Skin epidermis (tissue), 12 donors: ENCODE results near the gene NPAS1.
"Not testable (repeated sequence)": the region's sequence is repeated elsewhere in the genome, so short reads cannot be mapped to it uniquely, and the experiment has no call there.

Experiments used
- H3K27ac ChIP-seq, 21 experiments: fragments of 200-600 bp; sonication (generic) in 11 of 21; one replicate each; pipeline ENCODE4 v1.5.0; 2020; ENCODE audit warnings: mild to moderate bottlenecking in 3 of 21, inconsistent platforms in 2 of 21, moderate library complexity in 2 of 21
- H3K4me3 ChIP-seq, 7 experiments: fragments of 200-600 bp; sonication (generic) in 2 of 7; one replicate each; pipeline ENCODE4 v1.5.0; 2020; ENCODE audit warnings: inconsistent platforms in 2 of 7, mild to moderate bottlenecking in 2 of 7, moderate library complexity in 1 of 7

NPAS1 gene

DNA sequence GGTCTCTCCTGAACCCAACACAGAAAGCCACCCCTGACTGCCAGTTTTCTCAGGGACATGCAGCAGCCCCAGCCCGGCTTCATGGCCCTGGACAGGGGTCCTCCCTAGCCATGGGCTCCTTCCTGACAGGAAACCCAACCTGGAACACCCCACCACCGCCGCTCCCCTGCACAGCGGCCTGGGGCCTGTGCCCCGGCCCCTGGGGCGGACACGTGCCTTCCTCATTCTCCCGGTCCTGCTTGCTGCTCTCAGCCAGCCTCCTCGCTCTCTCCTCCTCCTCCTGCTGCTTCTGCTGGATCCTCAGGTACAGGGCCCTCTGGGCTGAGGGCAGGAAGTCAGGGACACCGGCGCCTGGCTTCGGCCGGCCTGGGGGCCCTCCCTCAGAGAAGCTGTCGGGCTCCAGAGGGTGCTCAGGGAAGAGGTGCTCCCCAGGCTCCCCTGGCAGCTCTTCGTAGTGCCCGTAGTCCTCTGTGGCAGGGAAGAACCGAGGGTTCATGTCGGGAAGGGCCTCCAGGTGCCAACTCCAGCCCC, 49.3 kb downstream of the NPAS1 start:
- no peak overlapping the region for H3K4me3 ChIP-seq
- no peak overlapping the region for H3K27ac ChIP-seq

DNA sequence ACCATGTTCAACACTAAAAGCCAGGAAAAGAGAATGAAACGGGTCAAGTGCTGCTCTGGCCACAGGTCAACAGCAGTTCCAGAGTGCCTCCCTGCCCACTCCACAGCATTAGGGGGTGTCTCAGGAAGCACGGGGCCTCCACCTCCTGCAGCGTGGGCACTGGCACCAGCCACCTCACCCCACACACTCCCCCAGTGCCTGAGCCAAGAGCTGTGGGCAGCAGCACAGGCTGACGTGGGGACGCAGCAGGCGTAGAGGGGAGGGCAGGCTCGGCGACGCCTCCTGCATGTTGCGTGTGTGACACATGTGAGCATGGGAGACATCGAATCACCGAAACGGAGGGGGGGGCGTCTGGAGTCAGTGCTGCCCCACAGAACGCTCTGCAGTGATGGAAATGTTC, 50.2 kb downstream of the NPAS1 start:
- H3K27ac ChIP-seq = no peak overlapping the region

DNA sequence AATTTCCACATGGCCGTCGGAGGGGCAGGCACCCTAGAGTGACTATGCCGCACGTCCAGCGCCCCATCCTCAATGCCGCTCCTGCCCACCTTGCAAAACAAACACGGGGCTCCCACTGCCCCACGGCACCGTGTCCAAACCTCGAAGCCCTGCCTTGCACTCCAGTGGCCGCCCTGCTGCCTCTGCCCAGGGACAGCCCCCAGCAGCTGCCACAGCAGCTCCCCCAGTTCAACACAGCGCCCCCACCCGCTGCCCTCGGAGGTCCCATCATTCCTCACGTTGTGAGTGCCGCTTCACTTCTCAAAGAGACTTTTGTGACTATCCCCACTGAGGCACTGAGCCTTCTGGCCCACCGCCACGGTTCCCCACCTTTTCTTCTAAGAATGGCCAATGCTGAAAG, 51.1 kb downstream of the NPAS1 start:
- H3K27ac ChIP-seq = no peak overlapping the region
- no peak overlapping the region for H3K4me3 ChIP-seq

More for the DNA sequence above, 50.2 kb downstream of the NPAS1 start:
- no peak overlapping the region for H3K4me3 ChIP-seq

DNA sequence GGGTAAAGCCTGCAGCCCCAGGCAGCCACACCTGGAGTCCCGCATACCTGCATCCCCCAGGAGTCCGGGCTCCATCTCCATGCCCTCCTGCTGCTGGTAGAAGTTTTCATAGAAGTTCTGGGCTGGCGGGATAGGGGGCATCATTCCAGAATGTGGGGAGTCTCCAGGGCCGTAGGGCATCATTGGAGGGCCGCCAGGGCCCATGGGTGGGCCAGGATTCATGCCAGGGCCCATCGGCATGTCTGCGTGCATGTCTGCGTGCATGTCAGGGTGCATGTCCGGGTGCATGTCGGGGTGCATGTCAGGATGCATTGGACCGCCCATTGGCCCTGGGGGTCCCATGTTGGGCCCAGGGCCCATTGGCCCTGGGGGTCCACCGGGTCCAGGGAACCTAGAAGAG, 52.1 kb downstream of the NPAS1 start:
- Histone ChIP-seq H3K4me3 (no peak overlapping the region), H3K27ac (peak overlapping the region in 1 of 21 experiments; percentile 37)

DNA sequence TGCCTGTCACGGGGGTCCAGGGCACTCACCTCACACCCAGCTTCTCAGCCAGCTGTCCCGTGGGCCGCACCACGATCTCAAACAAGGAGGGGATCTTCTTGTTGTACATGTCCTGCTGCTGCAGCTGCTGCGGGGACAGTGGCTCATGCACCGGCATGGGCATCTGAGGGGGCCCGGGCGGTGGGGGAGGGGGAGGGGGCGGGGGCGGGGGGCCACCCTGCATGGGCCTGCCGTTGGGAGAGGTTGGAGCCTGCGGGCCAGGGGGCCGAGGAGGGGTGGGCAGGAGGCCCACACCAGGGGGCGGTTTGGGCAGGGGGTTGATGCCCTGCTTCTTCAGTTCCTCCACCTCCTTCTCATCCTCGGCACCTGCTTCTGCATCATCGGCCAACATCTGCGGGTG, 52.7 kb downstream of the NPAS1 start:
- no peak overlapping the region for H3K4me3 ChIP-seq

DNA sequence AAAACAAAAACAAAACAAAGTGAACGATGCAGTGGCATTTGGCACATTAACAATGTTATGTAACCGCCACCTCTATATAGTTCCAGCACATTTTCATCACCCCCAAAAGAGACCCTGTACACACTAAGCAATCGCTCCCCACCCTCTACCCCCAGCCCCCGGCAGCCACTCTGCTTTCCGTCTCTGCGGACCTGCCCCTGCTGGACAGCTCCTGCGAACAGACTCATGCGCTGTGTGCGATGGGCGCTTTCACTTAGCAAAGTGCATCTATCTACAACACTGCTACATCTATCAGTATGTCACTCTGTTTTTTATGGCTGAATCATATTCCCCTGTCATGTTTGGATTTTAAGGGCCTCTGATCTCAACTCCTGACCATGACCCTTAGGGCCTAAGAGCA, 53.9 kb downstream of the NPAS1 start:
- H3K27ac ChIP-seq = no peak overlapping the region
- H3K4me3 ChIP-seq = no peak overlapping the region

More for the DNA sequence above, 52.7 kb downstream of the NPAS1 start:
- peak overlapping the region in 1 of 21 experiments; percentile 37 for H3K27ac ChIP-seq

DNA sequence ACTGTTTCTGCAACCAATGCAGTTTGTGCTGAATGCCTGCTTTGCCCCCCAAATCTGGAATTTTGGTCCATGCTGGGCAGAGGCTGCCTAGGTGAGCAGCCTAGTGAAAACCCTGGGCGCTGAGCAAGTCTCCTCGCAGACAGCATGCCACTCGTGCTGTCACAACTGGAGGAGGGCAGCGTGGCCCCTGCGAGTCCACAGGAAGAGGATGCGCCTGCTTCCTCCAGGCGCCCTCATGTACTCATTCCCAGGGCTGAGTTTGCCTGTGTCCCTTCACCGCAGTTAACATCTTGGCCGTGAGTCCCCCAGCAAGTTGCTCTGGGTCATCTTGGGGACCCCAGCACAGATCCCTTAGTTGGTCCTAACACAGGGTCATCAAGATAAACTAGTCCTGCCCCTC, 55.0 kb downstream of the NPAS1 start:
- no peak overlapping the region for H3K27ac ChIP-seq

DNA sequence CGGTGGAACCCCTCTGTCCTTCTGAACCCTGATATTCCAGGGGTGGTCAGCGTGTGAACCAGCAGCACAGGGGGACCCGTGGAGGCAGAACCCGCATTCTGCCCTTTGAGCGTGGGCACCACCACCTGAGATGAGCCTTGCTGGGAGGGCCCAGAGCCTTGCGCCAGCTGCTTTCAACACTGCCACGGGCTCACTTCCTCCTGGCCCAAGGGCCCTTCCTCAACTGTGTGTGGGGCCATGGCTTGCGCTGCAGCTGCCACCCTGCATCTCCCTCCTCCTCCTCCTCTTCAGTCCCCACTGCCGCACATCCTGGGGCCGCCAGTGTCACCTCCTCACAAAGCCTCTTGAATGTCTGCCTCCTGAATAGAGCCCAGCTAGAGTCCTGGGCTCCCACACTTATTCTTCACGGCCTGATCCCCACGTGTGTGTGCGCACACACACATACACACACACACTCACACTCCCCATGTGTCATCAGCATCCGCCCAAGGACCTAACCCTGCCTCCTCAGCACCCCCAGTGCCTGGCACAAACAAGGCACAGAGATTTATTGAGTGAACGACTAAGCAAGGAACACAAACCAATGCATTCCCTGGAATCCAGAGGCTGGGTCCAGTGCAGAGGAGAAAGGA, 55.7 kb downstream of the NPAS1 start:
- H3K27ac ChIP-seq = peak overlapping the region in 1 of 21 experiments; percentile 2
- no peak overlapping the region for H3K4me3 ChIP-seq

More for the DNA sequence above, 55.0 kb downstream of the NPAS1 start:
- H3K4me3 ChIP-seq = no peak overlapping the region

DNA sequence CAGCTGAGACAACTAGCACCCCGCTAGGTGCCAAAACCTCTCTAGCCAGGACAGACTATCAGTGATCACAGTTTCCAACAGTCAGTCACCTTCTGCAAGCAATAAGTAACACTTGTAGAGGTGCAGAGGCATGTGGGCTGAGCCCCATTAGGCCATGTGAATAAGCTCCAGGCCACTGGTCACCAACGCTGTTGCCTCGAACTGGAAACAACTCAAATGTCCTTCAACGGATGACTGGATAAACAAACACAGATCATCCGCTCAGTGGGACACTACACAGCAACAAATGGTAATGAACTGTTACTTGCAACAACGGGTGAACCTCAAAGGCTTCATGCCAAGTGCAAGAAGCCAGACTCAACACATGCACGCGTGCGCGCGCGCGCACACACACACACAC, 56.3 kb downstream of the NPAS1 start:
- H3K4me3 ChIP-seq = no peak overlapping the region
- no peak overlapping the region for H3K27ac ChIP-seq

DNA sequence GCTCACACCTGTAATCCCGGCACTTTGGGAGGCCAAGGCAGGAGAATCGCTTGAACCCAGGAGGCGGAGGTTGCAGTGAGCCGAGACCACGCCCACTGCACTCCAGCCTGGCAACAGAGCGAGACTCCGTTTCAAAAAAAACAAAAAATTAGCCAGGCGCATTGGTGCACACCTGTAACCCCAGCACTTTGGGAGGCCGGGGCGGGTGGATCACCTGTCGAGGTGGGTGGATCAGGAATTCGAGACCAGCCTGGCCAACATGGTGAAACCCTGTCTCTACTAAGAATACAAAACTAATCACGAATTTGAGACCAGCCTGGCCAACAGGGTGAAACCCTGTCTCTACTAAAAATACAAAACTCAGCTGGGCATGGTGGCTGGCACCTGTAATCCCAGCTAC, 58.7 kb downstream of the NPAS1 start:
- not testable (repeated sequence) for H3K4me3 ChIP-seq, H3K27ac ChIP-seq

DNA sequence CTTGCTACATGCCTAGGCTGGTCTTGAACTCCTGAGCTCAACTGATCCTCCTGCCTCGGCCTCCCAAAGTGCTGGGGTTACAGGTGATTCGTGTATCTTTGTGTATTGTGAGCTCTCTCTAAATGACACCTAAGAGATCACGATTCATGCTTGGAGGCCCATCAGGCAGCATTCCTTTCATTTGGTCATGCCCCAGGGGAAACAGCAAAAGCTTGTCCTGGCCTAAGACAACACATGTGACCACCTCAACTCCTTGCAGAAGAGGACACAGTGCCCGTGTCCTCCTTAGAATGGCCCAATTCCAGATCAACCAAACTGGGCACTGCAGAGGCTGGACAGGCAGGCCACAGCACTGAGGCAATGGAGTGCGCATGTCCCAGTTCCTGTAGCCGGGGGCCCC, 61.5 kb downstream of the NPAS1 start:
- no peak overlapping the region for H3K4me3 ChIP-seq
- peak overlapping the region in 1 of 21 experiments; percentile 4 for H3K27ac ChIP-seq

DNA sequence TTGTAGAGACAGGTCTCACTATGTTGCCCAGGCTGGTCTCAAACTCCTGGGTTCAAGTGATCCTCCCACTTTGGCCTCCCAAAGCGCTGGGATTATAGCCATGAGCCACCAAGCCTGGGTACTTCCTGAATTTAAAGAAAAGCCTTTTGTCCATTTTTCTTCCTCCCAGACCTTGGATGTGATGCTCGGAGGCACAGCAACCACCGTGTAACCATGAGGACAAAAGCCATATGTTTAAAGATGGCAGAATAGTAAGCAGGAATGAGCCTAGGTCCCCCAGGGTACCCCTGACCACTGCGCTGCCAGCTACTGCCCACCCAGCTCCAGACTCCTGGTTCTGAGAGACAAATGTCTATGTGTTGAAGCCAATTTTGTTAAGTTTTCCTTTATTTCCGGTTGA, 62.9 kb downstream of the NPAS1 start:
- no peak overlapping the region for H3K4me3 ChIP-seq

DNA sequence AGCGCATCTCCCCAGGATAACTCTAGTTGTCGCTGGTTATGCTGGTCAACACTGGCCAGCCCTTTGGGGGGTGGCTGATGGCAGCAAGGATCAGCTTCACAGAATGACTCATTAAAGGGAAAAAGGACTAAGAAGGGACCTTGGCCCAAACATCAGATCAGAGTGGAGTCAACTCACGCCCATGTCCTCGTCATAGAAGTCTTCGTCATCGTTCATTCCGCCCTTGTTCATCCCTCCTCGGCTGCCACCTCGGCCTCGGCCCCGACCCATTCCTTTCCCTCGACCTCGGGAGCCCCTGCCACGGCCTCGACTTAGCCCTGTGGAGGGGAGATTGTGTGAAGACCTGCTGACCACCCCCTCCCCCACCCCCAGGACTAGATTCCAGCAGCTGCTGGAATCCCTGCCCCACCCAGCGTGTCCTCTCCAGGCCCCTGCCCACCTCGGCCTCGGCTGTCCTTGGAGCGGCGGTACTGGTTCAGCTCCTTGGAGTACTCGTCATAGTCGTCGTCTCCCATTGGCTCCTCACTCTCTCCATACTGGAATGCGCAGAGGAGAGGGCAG, 65.3 kb downstream of the NPAS1 start:
- H3K27ac ChIP-seq = no peak overlapping the region
- no peak overlapping the region for H3K4me3 ChIP-seq

More for the DNA sequence above, 62.9 kb downstream of the NPAS1 start:
- H3K27ac ChIP-seq = no peak overlapping the region

DNA sequence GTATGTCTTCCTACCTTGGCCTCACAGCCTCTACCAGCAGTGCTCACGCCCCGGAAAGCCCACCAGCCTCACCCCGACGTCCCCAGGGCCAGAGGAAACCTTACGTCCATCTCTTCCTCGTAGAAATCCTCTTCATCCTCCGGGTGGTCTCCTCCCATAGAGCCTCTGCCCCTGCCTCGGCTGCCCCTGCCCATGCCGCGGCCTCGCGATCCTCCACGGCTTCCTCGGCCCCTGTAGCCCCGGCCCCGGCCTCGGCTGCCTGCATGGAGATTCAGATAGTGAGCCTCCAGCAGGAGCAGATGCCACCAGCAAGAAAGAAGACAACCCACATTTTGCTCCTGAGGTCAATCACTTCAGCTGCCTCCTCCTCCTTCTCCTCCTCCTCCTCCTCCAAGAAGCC, 66.6 kb downstream of the NPAS1 start:
- H3K27ac ChIP-seq = peak overlapping the region in 1 of 21 experiments; percentile 34

DNA sequence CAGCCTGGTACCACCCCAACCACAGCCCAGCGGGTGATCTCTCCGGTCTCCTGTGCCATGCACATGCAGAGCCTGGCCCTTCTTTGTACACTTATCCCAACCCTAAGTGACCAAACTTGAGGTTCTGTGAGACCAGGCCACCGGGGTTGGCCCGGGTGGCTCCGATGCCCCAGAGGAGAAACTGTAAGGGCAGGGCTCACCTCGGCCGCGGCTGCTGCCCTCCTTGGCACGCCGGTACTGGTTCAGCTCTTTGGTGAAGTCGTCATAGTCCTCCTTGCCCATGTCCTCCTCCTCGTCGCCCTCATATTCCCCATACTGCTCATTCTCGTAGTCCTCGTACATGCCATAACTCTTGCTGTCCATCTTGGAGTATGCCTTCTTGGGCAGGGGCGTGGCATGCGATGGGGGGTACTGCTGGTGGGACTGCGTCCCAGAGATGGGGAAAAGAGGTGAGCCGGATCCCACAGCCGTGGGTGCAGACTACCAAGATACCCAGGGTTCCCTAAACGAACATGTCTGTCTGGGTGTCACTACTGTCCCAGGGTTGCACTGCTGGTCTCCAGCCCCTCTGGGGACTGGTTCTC, 70.2 kb downstream of the NPAS1 start:
- Histone ChIP-seq H3K27ac (peak overlapping the region in 1 of 21 experiments; percentile 11), H3K4me3 (no peak overlapping the region)

More for the DNA sequence above, 66.6 kb downstream of the NPAS1 start:
- no peak overlapping the region for H3K4me3 ChIP-seq

DNA sequence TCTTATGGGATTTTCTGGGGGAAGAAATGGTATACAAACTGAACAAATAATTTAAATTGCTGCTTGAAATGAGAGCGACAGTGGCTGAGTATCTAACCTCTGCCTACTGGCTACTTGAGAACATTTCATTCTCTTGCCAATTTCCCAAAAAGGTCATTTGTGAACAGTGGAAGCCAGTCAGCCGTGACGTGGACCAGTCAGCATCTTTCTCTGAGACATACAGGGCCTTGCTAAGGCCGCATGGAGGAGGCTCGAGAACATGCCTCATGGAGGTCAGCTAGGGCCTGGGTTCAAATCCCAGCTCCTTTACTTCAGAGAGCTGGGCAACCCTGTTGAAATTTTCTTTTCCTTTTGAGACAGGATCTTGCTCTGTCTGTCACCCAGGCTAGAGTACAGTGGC, 73.6 kb downstream of the NPAS1 start:
- peak overlapping the region in 14 of 21 experiments; percentile 73 to 97 (median 84) for H3K27ac ChIP-seq

DNA sequence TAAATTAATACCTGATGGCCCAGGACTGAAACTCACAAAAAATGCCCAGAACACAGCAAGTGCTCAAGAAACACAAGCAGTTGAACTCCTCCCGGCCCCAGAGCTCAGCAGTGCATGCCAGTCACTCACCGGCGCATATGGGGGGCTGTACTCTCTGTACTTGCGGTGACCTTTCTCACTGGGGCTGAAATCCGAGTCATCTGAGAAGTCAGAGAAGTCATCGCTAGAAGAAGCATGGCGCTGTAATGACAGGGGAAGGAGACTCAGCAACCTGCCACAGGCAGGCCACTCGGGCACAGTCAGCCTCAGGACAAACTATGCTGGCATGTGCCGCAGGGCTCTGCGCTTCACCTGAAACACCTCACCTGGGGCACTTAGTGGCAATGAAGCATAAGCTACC, 74.2 kb downstream of the NPAS1 start:
- Histone ChIP-seq H3K4me3 (no peak overlapping the region), H3K27ac (peak overlapping the region in 19 of 21 experiments; percentile 73 to 97 (median 84))

More for the DNA sequence above, 73.6 kb downstream of the NPAS1 start:
- no peak overlapping the region for H3K4me3 ChIP-seq

DNA sequence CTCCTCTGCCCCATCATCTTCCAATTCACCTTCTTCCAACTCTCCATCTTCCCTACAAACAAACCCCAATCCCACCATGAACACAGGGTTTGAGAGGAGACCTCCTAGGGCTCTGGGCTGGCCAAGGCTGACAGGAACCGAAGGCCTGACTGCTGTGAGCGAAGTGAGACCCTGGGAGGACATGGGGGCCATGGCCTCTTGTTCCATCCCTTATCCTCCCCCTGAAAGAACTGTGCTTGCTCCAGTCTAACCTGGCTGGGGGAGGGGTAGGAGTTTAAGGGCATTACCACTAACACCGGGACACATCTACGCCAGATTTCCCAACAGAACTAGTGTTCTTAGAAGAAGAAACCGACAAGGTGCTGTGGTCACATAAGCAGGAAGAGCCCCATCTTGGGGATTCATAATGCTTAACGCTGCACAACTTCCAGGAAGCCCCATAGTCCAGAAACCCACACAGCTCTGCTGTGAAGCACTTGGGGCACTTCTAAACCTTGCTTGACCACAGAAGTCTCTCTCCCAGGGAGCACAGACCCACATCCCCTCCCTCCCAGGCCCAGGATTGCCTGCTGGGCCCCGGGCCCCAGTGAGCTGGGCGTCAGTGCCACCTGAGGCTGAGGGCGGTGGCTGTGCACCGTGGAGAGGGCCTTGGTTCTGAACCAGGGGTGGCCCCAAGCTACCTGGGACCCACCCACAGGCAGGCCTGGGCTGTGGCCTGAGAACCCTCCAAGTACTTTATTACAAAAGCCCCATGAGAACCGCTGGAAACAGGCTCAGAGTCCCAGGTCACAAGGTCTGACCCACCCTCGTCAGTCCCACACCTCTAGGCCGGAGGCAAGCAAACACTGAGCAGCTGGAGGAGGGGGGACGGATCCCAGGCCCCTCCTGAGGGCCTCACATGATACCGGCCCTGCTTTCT, 75.2 kb downstream of the NPAS1 start:
- Histone ChIP-seq H3K4me3 (no peak overlapping the region), H3K27ac (peak overlapping the region; percentile 27 to 97 (median 83))
